CD4-positive, alpha-beta T cell treated with Interleukin-6 for 4 hours (primary cell): ENCODE measurements around the gene RNF121.

ENCODE experiments used
- DNase-seq: peaks from one replicate; pipeline ENCODE4 v3.0.0-alpha.2; 2020; ENCODE audit warnings: mixed read lengths

The RNF121 gene

GRCh38 chr11:71990701-71991100 lies 61.9 kb downstream of the RNF121 start:
- DNase-seq: no peak

DNA sequence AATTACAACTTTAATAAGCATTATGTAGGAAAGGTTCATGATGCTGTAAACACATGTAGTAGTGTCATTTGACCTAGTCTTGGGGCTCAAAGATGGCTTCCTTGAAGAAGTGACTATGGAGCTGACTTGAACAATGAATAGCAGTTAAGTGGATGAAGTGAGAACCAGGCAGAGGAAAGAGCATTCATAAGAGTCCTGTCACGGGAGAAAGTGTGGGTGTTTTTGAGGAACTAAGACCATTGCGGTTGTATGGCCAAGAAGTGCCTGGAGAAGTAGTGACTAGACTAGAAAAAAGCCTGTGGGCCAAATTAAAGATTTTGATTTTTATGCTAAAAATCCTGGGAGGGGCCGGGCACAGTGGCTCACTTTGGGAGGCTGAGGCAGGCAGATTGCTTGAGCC lies 62.6 kb downstream of the RNF121 start:
- DNase-seq: no peak

- no peak for DNase-seq
Measured at GRCh38 chr11:71992136-71992730, 63.4 kb downstream of the RNF121 start.

DNA sequence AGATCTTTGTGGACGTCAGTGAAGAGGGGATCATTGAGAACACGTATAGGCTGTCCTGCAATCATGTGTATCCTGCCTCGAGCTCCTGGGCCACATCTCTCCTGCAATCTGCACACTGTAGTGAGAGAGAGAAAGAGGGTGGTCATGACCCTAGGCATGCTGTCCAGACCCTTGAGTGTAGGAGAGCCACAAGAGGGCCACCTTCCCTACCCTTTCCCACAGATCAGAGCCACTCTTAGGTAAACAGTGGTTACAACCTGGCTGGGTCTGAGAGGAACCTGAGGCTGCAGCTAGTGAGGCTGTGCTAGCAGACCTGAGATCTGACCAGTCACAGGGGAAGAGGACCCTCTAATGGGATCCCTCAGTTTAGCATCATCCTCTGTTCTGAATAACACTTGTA lies 65.9 kb downstream of the RNF121 start:
- no peak for DNase-seq

DNA sequence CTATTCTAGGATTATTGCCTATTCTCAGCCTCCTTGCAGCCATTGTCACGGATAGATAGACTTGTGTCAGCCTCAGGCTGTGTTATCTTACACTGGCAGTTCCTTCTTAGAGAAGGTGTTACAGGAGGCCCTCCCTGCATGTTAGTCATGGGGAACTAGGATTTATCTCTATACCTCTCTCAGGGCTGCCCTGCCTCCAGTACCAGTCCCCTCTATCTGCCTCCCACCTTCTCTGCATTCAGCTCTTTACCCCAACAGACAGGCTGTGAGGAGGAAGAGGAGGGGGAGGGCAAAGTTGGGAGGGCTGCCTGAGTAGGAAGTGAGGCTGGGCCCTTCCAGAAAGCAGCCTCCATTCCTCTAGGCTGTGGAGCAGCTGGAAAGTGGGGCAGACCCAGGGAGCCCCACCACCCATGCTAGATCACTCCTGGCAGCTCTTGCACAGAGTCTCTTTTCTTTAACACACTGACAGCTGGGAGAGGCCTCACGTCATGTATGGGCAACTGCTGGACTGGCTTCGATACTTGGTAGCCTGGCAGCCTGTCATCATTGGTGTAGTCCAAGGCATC lies 67.0 kb downstream of the RNF121 start:
- no peak for DNase-seq

DNA sequence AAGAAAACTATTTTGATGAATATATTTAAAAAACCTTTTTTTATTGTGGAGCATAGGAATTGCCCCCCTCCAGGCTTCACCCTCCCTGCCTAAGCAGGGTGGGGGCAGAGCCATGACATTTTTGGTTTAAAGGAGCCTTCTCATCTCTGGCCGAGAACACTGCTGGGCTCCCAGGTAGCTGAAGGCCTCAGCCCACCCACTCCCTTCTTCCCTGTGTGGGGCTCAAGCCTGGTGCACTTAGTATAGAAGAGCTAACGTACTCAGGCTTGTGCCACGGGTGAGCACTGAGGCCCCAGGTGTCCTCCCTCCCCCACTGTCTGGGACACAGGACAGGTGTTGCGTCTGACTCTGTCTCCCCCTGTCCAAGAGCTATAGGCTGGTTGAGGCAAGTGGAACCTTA lies 67.7 kb downstream of the RNF121 start:
- DNase-seq: no peak

- no peak for DNase-seq
Measured at GRCh38 chr11:71996946-71997345, 68.1 kb downstream of the RNF121 start.

DNA sequence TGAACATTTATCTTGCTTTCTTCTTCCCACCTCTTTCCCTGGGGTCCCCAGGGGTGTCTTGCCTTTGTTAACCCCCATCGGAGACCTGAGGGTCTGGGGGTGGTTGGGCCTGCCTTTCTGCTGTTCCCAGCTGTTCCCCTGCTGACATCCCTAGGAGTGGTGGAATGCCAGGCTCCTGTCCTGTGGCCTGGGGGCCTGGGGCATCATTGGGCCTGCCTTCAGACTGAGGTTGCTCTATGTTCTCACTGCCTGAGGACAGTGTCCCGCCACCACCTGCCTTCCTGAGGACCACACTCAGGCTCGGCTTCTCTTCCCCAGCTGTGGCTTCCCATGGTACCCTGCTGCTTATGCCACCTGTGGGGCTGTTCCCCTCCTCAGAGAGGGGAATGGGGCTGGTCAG lies 68.7 kb downstream of the RNF121 start:
- DNase-seq: no peak

DNA sequence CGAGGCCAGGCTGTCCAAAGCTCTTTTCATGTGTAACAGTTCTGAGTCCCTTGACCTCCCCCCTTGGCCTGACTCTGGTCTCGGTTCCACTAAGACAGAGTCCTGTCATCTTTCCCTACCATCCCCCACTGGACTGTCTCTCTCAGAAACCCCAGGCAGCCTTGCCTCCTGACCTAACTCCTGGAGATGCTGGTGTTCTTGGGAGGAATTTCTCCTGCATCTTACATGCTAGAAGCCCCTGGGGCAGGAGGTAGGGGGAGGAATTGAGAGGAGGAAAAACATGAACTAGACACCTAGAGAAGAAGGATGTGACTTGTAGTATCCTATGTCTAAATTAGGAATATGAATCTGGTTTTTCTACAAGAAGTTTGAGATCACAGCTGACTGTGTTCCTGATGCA lies 69.2 kb downstream of the RNF121 start:
- no peak for DNase-seq

- DNase-seq: peak; percentile 58
Measured at GRCh38 chr11:71998649-71999310, 69.9 kb downstream of the RNF121 start, which contains the start of gene IL18BP. Gene IL18BP (plus strand): TSS chr11:71998909. CDS start chr11:71999985, 1,076 bp downstream.

GRCh38 chr11:71999362-71999761 lies 70.5 kb downstream of the RNF121 start:
- no peak for DNase-seq

DNA sequence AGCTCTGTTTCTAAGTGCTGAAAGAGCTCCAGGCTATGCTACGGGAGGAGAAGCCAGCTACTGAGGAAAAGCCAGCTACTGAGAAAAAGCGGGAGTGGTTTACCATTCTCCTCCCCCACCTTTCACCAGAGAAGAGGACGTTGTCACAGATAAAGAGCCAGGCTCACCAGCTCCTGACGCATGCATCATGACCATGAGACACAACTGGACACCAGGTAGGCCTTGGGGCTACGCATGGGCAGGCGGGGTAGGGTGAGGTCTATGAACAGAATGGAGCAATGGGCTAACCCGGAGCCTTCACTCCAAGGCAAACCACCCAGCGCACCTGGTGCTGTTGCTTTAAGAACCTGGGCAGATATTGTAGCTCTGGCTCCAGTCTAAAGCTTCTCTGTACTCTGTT lies 71.0 kb downstream of the RNF121 start:
- DNase-seq: no peak

DNA sequence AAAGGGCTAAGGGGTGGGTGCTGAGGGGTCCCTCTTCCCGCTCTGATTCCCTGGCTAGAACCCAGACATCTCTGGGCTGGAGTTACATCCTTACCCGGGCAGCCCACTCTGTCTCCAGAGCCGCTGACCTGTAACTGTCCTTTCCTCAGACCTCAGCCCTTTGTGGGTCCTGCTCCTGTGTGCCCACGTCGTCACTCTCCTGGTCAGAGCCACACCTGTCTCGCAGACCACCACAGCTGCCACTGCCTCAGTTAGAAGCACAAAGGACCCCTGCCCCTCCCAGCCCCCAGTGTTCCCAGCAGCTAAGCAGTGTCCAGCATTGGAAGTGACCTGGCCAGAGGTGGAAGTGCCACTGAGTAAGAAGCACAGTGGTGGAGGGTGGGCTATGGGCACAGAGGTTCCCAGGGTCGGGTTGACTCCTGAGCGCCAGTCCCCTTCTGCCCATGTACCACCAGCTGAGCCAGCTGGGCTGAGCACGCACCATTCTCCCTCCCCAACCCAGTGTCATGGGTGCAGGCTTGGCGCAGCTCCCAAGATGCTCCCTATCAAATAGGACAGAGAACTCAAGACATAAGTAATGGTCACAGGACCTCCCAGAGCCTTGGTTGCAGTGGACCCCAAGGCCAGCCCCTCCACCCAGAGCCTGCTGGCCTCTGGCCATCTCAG lies 71.5 kb downstream of the RNF121 start:
- no peak for DNase-seq

DNA sequence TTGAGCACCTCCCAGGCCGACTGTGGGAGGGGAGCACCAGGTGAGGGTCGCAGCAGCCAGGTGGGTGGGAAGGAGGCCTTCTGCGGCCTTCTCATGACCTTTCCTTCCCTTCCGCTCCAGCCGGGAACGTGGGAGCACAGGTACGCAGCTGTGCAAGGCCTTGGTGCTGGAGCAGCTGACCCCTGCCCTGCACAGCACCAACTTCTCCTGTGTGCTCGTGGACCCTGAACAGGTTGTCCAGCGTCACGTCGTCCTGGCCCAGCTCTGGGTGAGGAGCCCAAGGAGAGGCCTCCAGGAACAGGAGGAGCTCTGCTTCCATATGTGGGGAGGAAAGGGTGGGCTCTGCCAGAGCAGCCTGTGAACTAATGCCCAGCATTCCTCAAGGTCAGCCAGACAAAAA lies 72.4 kb downstream of the RNF121 start:
- no peak for DNase-seq

- DNase-seq: no peak
Measured at GRCh38 chr11:72001834-72002591, 73.2 kb downstream of the RNF121 start.

DNA sequence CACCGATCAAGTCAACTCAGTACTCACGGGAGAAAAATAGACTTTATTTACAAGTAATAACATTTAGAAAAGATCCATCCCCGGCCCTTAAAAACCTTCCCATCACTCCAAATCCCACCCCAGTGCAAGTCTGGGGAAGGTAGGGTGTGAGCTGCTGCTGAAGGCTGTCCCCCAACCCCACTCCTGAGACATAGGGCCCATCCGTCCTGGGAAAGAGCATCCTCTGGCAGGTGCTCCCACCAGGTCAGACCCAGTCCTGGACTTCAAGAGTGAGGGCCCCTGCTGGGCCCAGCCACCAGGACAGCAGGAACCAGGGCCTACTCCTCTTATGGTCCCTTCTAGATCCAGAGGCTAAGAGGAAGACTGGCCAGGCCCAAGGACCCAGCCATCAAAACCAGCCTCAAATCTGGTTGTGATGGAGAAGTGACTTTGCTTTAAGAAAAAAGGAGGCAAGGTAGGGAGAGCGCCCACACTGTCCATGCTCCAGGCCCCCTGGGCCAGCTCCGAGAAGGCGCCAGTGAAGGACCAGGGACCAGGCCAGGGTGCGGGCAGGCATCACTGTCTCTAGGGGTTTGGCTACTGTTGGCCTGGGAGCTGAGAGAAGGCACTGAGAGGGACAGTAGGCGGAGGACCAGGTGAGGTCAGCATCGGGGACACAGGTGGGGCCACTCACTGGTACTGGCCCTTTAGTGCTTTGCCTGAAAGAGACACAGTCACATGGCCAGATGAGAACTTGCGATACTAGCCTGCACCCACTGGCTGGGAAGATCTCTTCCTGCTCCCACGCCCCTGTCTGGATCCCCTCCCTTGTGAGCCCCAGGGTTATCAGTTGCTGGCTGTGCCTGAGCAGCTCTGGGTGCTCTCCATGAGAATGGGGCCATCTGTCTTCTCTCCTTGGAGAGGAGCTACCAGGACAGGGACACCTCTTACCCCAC lies 74.3 kb downstream of the RNF121 start:
- no peak for DNase-seq

DNA sequence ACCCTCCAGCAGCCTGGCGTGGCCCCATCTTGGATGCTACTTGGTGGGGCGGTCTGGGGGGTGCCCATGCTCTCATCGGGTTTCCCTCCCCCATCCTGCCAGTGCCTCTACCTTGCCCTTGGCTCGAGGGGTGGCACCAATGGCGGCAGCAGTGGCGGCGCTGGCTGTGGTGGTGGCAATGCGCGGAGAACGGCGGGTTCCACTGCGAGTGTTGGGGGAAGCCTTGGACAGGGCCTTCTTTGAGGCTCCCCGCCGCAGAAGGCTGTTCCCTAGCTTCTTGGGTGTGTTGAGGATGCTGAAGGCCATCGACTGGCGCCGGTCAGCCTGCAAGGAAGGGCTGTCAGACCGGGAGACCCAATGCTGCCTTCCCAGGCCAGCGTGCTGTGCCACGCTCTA lies 74.9 kb downstream of the RNF121 start:
- no peak for DNase-seq

DNA sequence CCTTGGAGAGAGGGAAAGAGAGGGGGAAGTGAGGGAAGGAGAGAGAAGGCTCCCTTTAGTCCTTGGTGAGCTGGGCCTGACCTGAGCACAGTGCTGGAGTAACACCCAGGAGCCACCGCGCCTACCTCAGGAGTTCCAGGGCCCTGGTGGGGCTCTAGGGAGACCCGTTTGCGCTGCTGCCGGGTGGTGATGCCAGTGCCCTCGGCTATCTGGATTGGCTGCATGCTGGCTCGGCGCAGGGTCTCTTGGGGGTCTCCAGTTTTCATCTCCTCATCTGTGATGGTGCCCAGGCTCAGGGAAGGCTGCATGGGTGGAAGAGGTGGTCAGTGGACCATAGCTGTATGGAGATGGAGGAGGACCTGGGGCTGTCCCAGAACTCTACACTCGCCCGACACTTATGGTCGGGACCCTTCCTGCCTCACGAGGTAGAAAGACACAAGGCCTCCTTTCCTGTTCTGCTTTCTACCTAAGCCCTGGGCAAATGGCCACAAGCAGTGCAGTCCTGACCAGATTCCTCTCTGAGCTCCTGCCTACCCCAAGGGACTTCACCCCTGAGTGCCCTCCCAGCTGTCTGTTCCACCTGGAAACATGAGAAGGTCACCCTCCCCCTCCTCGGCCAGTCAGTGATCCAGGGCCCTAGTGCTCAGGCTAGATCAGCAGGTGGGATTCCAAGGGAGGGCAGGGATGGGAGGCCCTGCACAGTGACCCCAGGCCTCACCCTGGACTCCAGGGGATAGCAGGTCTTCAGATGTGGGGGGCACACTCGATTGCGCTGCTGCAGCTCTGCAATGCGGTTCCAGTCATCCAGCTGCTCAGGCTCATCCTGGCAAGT lies 75.9 kb downstream of the RNF121 start:
- no peak for DNase-seq

DNA sequence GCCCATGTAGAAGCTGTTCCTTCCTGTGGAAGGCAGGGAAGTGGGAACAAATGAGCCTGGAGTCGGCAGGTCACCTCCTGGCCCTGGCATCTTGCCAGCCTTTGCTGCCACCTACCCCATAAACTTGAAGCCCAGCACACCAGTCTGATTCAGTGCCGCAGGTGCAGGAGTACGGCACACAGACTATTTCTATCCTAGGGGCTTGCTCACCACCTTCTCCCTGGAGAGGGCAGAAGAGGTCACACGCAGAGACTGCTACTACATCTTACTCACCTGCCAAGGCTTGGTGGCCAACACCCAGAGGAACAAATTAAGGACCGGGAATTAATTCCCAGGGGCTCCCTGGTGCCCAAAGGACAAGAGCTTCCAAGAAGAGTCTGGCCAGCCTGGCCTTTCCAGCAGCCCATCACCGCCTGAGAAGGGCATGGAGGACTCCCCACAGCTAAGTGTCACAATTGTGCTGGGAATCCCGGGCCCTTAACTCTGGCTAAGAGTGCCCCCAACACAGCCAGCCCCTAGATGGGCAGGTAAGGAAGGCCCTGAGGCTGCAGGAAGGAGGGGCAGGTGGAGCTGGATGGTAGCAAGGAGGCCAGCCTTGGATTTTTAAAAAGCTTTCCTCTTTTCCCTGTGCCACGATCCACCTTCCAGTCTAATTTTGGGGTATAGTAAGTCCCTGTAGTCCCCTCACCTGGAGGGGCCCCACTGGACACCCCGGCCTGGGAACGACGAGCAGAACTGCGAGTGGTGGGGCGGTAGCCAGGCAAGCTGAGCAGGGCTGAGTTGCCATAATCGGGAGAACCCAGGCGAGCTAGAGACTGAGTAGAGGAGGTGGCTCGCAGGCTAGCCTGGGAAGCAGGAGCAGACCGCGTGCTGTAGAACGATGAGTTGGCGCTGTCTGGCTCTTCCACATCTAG lies 76.8 kb downstream of the RNF121 start:
- DNase-seq: no peak
